CD4-positive, alpha-beta T cell treated with Interferon gamma for 1 hour (primary cell): ENCODE data around the gene ZNF490.
"Not testable (repeated sequence)": the region's sequence is repeated elsewhere in the genome, so short reads cannot be mapped to it uniquely, and the experiment has no call there.

ENCODE experiments used
- DNase-seq: peaks from one replicate; pipeline ENCODE4 v3.0.0-alpha.2; 2020

ZNF490 gene

DNA sequence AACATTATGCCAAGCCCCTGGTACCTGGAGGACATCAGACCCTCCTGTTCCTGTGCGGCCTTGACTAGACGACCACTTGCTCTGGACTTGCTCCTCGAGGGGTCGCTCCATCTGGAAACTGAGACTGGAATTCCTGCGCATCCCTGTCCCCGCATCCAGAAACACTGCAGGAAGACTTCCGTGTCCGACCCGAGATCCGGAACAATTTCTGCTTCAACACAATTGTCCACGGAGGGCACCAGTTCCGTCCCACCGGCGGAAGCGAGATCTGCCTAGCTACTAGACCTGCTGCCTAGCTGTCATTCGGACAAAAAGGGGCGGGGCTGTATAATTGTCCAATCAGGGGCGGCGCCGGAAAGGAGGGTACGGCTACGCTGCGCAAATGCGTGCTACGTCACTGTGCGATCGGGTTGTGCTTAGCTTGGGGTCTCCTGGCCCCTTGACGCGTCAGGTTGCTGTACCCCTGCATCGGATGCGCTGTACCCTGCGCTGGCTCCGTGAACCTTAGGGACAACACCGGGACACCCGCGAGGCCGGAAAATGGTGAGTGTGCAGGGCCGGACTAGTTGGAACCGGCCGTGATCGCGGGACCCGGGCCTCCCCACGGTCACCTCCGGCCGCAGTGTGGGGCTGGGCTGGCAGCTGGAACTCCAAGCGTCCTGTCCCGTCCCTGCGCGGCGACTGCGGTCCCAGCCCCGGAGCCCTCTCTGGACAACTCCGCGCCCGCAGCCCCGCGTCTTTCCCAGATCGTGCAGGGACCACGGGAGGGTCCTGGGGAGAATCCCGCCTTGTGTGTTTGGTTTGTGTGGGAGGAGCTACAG lies at the start of gene ZNF490, which contains the start of gene ZNF791:
Gene ZNF490 (minus strand): TSS at position 274 of the 821 bp plus-strand sequence. CDS start 133 bp downstream, at position 141.
Gene ZNF791 (plus strand): TSS at position 381 of the 821 bp plus-strand sequence. CDS start 160 bp downstream, at position 541.
- peak; percentile 97 for DNase-seq

DNA sequence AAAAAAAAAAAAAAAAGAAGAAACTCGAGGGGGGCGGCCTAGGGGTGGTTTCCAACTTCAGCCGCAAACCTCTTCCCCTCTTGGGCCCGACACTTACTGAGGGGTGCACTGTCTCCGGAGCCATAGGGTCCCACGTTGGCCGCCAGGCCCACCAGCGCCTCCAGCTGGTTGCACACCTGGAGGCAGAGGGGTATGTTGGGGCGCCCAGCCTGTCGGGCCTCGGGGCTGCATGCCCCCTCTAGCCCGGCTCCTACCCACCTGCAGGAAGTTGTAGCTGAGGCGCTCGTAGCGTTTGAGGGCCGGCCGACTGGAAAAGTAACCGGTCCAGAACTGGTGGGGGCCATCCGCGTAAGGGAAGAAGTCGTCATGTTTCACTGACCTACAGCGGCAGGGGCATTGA lies 47.4 kb upstream of the ZNF490 start:
- DNase-seq, result no peak

GRCh38 chr19:12656899-12657571 lies 46.4 kb upstream of the ZNF490 start:
- no peak for DNase-seq

DNA sequence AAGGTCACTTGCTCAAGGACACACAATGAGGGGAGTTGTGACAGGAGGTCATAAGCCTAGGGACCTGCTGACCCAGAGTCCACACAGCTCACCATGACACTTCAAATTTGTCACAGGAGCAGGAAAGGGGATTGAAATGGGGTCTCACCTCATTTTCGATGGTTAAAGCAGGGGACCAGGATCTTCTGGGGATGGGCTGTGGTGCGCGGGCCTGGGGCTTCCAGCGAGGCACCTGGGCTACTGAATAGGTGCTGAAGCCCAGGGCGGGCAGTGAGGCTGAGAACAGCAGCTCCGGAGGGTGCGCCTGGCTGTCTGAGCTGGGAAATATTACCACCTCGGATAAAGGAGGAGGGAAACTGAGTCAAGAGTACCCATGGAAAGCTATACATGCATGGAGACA lies 44.9 kb upstream of the ZNF490 start:
- DNase-seq, result no peak

DNA sequence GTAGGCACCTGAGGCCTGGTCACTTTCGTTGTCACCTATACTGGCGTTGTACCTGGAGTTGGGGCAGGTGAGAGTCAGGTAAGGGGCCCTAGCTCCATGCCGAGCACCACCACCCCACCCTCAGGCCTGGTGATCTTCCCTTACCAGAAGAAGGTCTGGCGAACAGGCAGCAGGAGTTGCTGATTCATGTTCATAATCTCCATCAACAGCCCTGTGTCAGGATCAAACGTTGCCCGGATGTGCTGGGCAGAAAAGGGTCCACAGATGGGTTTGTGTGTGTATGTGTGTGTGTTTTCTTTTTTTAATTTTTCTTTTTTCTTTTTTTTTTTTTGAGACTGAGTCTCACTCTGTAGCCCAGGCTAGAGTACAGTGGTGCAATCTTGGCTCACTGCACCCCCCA lies 41.6 kb upstream of the ZNF490 start:
- no peak for DNase-seq

- no peak for DNase-seq
These were observed 39.3 kb upstream of the ZNF490 start for GRCh38 chr19:12649941-12650340.

DNA sequence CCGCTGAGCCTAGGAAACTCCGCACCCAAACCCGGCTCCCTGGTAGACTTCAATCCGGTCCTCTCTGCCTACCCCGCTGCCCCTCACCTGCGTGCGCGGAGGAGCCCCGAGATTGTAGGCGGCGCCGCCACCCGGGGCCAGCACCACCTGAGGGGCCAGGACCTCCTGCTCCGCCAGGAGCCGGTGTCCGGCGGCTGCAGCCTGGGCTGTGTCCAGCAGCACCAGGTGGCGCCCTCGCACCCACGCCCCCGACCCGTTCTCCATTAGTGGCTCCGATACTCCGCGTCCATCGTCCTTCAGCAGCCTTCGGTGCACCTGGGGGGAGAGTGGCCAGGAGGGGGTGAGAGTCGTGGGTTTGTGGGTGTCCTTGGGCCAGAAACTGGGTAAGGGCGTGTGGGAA lies 37.5 kb upstream of the ZNF490 start:
- DNase-seq, result no peak

GRCh38 chr19:12647490-12648071 lies 37.0 kb upstream of the ZNF490 start:
- peak; percentile 56 for DNase-seq

- no peak for DNase-seq
These were observed 36.4 kb upstream of the ZNF490 start for GRCh38 chr19:12647047-12647446.

DNA sequence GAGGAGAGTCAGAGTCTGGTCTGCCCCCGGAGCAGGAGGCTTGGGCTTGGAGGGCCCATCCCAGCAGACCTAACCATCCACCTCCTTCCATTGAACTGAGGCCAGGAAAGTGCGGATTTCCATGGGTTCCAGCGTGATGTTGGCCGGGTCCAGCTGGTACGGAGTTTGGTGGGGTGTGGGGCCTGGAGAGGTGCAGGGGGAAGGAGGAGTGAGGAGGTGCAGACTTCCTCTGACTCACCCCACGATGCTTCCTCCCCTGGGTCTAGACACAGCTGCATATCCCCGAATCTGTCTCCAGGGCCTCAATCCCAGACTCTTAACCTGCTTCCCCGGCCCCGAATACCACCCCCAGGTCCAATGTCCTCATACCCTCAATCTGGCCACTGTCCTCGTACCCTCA lies 35.9 kb upstream of the ZNF490 start:
- DNase-seq, result no peak

- not testable (repeated sequence) for DNase-seq
These were observed 33.1 kb upstream of the ZNF490 start for GRCh38 chr19:12643716-12644115.

- DNase-seq, result no peak
These were observed 31.9 kb upstream of the ZNF490 start for GRCh38 chr19:12642506-12642905.

DNA sequence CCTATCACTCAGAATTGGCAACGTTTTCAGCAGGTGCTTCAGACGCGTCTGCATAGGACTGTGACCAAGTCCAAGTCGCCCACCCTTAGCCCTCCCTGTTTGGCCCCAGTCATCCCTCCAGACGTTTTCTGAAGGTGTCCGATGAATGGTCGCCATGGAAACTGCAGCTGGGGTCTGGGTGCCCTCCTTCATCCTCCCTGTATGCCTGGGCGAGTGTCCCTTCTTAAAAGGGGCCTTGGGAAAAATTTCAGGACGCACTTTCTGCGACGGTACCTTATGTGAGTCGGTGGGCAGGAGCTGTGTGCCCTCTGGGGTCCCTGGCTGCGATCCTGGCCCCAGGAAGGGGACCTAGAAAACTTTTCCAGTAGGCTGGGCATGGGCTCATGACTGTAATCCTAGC lies 30.8 kb upstream of the ZNF490 start:
- DNase-seq, result no peak

DNA sequence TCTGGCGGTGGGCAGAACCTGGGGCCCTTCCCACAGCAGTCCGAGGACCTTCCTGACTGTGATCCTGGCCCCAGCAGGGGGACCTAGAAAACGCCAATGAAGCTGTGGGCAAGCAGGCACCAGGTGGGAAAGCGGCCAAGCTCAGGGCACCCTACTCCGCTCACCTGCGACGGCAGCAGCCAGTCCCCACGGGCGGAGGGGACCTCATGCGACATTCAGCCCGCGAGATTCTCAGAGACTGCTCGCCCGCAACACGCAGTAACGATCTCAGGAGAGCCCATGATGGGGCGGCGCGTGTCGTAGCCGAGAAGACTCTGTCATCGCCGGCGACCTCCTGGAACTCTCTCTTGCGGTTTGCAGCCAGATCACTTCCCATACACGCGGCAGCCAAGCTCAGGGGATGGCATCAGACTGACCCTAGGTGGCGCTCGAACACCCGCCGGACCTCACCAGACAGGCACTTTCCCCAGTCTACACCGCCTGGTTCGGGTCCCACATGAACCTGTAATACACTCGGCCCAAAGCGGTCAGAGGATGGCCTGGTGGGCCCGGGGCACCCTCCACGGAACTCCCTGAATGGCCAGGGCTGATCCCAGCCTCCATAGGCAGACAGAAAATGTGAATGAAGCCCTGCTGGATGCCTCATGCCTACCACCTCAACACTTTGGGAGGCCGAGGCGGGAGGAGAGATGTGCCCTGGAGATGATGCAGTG lies 29.4 kb upstream of the ZNF490 start:
- peak; percentile 86 for DNase-seq

DNA sequence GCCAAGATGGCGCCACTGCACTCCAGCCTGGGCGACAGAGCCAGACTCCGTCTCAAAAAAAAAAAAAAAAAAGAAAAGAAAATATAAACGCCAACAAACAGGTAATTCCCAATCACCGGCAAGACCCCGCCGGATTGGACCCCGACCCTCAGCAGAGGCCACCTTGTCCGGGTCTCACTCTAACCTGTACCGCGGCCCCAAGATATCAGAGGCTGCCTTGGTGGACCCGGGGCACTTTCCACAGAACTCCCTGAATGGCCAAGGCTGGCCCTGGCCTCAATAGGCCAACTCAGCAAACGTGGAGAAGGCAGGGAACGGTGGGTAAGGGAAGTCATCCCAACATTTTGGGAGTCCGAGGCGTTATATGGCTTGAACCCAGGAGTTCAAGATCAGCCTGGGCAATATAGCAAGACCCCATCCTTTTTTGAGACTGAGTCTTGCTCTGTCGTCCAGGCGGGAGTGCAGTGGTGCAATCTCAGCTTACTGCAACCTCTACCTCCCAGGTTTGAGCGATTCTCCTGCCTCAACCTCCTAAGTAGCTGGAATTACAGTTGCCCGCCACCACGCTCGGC lies 28.1 kb upstream of the ZNF490 start:
- DNase-seq, result no peak

GRCh38 chr19:12636631-12637030 lies 26.0 kb upstream of the ZNF490 start:
- no peak for DNase-seq

DNA sequence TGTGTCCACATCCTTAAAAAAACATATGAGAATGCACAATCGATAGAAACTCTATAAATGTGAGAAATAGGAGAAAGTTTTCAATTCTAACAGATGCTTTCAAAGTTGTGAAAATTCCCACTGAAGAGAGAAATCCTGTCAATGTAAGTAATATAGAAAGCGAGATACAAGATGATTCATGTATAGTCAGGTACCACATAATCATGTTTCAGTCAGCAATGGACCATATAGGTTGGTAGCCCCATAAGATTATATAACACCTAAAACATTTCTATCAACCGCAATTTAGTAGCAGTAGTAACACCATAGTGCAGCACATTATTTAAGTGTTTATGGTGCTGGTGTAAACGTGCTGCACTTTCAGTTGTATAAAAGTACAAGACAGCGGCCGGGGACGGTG lies 18.6 kb upstream of the ZNF490 start:
- no peak for DNase-seq

DNA sequence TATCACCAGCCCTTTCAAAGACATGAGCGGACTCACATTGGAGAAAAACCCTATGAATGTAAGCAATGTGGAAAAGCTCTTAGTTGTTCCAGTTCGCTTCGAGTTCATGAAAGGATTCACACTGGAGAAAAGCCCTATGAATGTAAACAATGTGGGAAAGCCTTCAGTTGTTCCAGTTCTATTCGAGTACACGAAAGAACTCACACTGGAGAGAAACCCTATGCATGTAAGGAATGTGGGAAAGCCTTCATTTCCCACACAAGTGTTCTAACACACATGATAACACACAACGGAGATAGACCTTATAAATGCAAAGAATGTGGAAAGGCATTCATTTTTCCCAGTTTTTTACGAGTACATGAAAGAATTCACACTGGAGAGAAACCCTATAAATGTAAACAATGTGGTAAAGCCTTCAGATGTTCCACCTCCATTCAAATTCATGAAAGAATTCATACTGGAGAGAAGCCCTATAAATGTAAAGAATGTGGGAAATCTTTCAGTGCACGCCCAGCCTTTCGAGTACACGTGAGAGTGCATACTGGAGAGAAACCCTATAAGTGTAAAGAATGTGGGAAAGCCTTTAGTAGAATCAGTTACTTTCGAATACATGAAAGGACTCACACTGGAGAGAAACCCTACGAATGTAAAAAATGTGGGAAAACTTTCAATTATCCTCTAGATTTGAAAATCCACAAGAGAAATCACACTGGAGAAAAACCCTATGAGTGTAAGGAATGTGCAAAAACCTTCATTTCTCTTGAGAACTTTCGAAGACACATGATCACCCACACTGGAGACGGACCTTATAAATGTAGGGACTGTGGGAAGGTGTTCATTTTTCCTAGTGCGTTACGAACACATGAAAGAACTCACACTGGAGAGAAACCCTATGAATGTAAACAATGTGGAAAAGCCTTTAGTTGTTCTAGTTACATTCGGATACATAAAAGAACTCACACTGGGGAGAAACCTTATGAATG lies 17.7 kb upstream of the ZNF490 start:
- no peak for DNase-seq

- no peak for DNase-seq
These were observed 16.3 kb upstream of the ZNF490 start for GRCh38 chr19:12626958-12627357.

- DNase-seq, result no peak
These were observed 12.9 kb upstream of the ZNF490 start for GRCh38 chr19:12623361-12624031.
